PC-9 (cell line): ENCODE results near the gene SCAPER. TPM values are rescaled to one million over a fixed set of nuclear protein-coding genes. Genes with fewer than 3 reads are reported as not detected.

Experiments
- BruUV-seq: library from RNA; stranded (reverse); fragments of 400-500 nt; replicated peaks from 2 replicates; lab custom pipeline; 2021; lab: Mats Ljungman, UMichigan
- CTCF ChIA-PET: fragments of 300-600 bp; sonication (Branson Sonifier 250); formaldehyde crosslinking; loops from one replicate; lab custom pipeline; 2022; ENCODE audit warnings: antibody characterized with exemption; lab: Charles Lee
- POLR2A ChIA-PET: fragments of 300-600 bp; sonication (Branson Sonifier 250); formaldehyde crosslinking; loops from one replicate; lab custom pipeline; 2022; ENCODE audit warnings: antibody characterized with exemption; ENCODE audit not compliant: unreplicated experiment; lab: Charles Lee
- DNase-seq, 2 experiments: peaks; one replicate each; pipeline versions ENCODE4 v3.0.0 to v3.0.0-alpha.2; 2015 to 2022; ENCODE audit warnings: mixed read lengths in 1 of 2
- H2AFZ ChIP-seq: fragments of 200-600 bp; sonication (generic); 2 replicates; pipeline ENCODE4 v1.8.1; 2017; ENCODE audit warnings: antibody characterized with exemption
- H3F3A ChIP-seq: fragments of 200-600 bp; sonication (generic); 2 replicates; pipeline ENCODE4 v1.8.1; 2017; ENCODE audit warnings: antibody characterized with exemption, mild to moderate bottlenecking, low read depth; ENCODE audit not compliant: insufficient read depth
- H3K27ac ChIP-seq: fragments of 200-600 bp; sonication (generic); 2 replicates; pipeline ENCODE4 v1.6.1; 2016; ENCODE audit warnings: mixed run types
- H3K27me3 ChIP-seq: fragments of 200-600 bp; sonication (generic); 2 replicates; pipeline ENCODE4 v1.6.1; 2016; ENCODE audit warnings: low read depth, mixed run types; ENCODE audit not compliant: insufficient read depth
- H3K36me3 ChIP-seq: fragments of 200-600 bp; sonication (generic); 2 replicates; pipeline ENCODE4 v1.6.1; 2016; ENCODE audit warnings: low read depth, mixed run types
- H3K4me1 ChIP-seq: fragments of 200-600 bp; sonication (generic); replicated peaks from 2 replicates; pipeline ENCODE4 v1.6.1; 2016; ENCODE audit warnings: mixed run types; ENCODE audit not compliant: insufficient read depth
- H3K4me2 ChIP-seq: fragments of 200-600 bp; sonication (generic); 2 replicates; pipeline ENCODE4 v1.6.1; 2017; ENCODE audit warnings: mixed run types
- H3K4me3 ChIP-seq: fragments of 200-600 bp; sonication (generic); 2 replicates; pipeline ENCODE4 v1.6.1; 2016; ENCODE audit warnings: mixed run types
- H3K79me2 ChIP-seq: fragments of 200-600 bp; sonication (generic); 2 replicates; pipeline ENCODE4 v1.6.1; 2017; ENCODE audit warnings: low read depth, mixed run types
- H3K9me2 ChIP-seq: fragments of 200-600 bp; sonication (generic); 2 replicates; pipeline ENCODE4 v1.8.1; 2017; ENCODE audit warnings: mild to moderate bottlenecking; ENCODE audit not compliant: insufficient read depth
- H3K9me3 ChIP-seq: fragments of 200-600 bp; sonication (generic); 2 replicates; pipeline ENCODE4 v1.8.1; 2016; ENCODE audit warnings: low read depth; ENCODE audit not compliant: insufficient read depth
- H4K20me1 ChIP-seq: fragments of 200-600 bp; sonication (generic); 2 replicates; pipeline ENCODE4 v1.8.1; 2017; ENCODE audit not compliant: insufficient read depth
- EZH2 ChIP-seq: fragments of 200-600 bp; sonication (generic); IDR thresholded peaks from 2 replicates; pipeline ENCODE4 v1.8.0; 2017; ENCODE audit warnings: antibody characterized with exemption, low read depth
- intact Hi-C: fragments of 100-400 bp; cut with micrococcal nuclease; formaldehyde crosslinking; loops from one replicate; pipeline ENCODE4 v1.10.0; 2022; ENCODE audit not compliant: unreplicated experiment
- total RNA-seq: library from RNA; stranded (reverse); gene quantifications from 2 replicates; pipeline ENCODE4 v1.2.3, GENCODE V29; 2021
- TF ChIP-seq, protein P1 (sequence below): fragments of 200-600 bp; sonication (generic); conservative IDR thresholded peaks from 2 replicates; pipeline ENCODE4 v1.6.1; 2017; ENCODE audit warnings: mixed run types, antibody characterized with exemption, mild to moderate bottlenecking, moderate library complexity

Gene SCAPER
- total RNA-seq, 1 experiment from 2014 or later = 18.7 TPM

GRCh38 chr15:76939715-76940114 is 34.6 kb upstream of the SCAPER start:
- Histone ChIP-seq H3K9me2 (no peaks in the 10 kb centered on the region), H2AFZ (no peak overlapping the region), H3K4me1 (no peaks in the 10 kb centered on the region), H3F3A (no peaks in the 10 kb centered on the region; the same call in 1 of the 2 replicates), H3K27ac (peak overlapping the region; percentile 51), H3K4me2 (no peak overlapping the region), H3K36me3 (peaks cover 14% of the 10 kb centered on the region), H3K27me3 (no peaks in the 10 kb centered on the region), H4K20me1 (no peaks in the 10 kb centered on the region), H3K4me3 (no peak overlapping the region), H3K9me3 (no peaks in the 10 kb centered on the region), H3K79me2 (no peaks in the 10 kb centered on the region)
- POLR2A ChIA-PET = no interaction called here
- CTCF ChIA-PET = interaction anchor here (0.6 kb wide), 1 partner anchor 162 kb away, joined by 5 read pairs; no protein-coding TSS in a partner anchor
- intact Hi-C loops = no loop called here
- no TSS peak for BruUV-seq
- DNase-seq = no peak
- TF ChIP-seq EZH2 = no peak
- TF ChIP-seq, protein P1, sequence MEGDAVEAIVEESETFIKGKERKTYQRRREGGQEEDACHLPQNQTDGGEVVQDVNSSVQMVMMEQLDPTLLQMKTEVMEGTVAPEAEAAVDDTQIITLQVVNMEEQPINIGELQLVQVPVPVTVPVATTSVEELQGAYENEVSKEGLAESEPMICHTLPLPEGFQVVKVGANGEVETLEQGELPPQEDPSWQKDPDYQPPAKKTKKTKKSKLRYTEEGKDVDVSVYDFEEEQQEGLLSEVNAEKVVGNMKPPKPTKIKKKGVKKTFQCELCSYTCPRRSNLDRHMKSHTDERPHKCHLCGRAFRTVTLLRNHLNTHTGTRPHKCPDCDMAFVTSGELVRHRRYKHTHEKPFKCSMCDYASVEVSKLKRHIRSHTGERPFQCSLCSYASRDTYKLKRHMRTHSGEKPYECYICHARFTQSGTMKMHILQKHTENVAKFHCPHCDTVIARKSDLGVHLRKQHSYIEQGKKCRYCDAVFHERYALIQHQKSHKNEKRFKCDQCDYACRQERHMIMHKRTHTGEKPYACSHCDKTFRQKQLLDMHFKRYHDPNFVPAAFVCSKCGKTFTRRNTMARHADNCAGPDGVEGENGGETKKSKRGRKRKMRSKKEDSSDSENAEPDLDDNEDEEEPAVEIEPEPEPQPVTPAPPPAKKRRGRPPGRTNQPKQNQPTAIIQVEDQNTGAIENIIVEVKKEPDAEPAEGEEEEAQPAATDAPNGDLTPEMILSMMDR = no peak

GRCh38 chr15:76938752-76939151 is 33.6 kb upstream of the SCAPER start:
- Histone ChIP-seq H3K79me2 (no peaks in the 10 kb centered on the region), H3K36me3 (peaks cover 14% of the 10 kb centered on the region), H2AFZ (no peak overlapping the region), H3K27me3 (no peaks in the 10 kb centered on the region), H3K9me3 (no peaks in the 10 kb centered on the region), H3K4me1 (no peaks in the 10 kb centered on the region), H3K4me2 (no peak overlapping the region), H3K4me3 (no peak overlapping the region), H4K20me1 (no peaks in the 10 kb centered on the region), H3K9me2 (no peaks in the 10 kb centered on the region), H3F3A (no peaks in the 10 kb centered on the region; the same call in 1 of the 2 replicates), H3K27ac (no peak overlapping the region)
- intact Hi-C loops = no loop called here
- CTCF ChIA-PET = no interaction called here
- POLR2A ChIA-PET = no interaction called here
- BruUV-seq = no TSS peak
- DNase-seq = no peak
- TF ChIP-seq, protein P1 = no peak
- TF ChIP-seq EZH2 = no peak

DNA sequence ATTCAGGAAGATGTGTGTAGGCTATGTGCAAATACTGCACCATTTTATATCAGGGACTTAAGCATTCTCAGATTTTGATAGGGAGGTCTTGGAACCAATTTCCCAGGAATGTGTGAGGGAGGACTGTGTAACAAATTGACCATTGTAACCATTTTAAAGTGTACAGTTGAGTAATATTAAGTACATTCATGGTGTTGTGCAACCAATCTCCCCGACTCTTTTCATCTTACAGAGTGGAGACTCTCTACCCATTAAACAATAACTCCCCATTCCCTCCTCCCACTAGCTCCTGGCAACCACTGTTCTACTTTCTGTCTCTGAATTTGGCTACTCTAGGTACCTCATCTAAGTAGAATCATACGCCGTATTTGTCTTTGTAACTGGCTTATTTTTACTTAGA is 31.5 kb upstream of the SCAPER start:
- Histone ChIP-seq H3K4me2 (no peak overlapping the region), H3K27ac (no peak overlapping the region), H4K20me1 (no peaks in the 10 kb centered on the region), H3K9me3 (no peaks in the 10 kb centered on the region), H2AFZ (no peak overlapping the region), H3K4me3 (no peak overlapping the region), H3F3A (no peaks in the 10 kb centered on the region; the same call in 1 of the 2 replicates), H3K27me3 (no peaks in the 10 kb centered on the region), H3K4me1 (peaks cover 7% of the 10 kb centered on the region), H3K36me3 (peaks cover 14% of the 10 kb centered on the region), H3K9me2 (no peaks in the 10 kb centered on the region), H3K79me2 (peaks cover 12% of the 10 kb centered on the region)
- no TSS peak for BruUV-seq
- POLR2A ChIA-PET = no interaction called here
- DNase-seq = no peak
- intact Hi-C loops = no loop called here
- CTCF ChIA-PET = no interaction called here
- TF ChIP-seq EZH2 = no peak
- TF ChIP-seq, protein P1 = no peak
